Stomach (tissue), 4 donors: ENCODE results near the gene UQCRC1.

Source experiments
- POLR2A ChIP-seq, 4 donors: fragments of 450-650 bp; IDR thresholded peaks; one replicate each; pipeline ENCODE4 v1.6.1; 2016; ENCODE audit warnings: antibody characterized with exemption in 4 of 4, control low read depth in 2 of 4, mild to moderate bottlenecking in 1 of 4, moderate library complexity in 1 of 4
- POLR2AphosphoS5 ChIP-seq, 3 donors: sonication (generic); formaldehyde crosslinking; IDR thresholded peaks; one replicate each; pipeline ENCODE4 v1.6.1; 2016; ENCODE audit warnings: antibody characterized with exemption in 3 of 3
- TF ChIP-seq, protein P1 (sequence below), 7 experiments: fragments of 450-650 bp in 4 of 7; fragments of 200-600 bp in 3 of 7; sonication (generic) in 3 of 7; IDR thresholded peaks; one replicate each; pipeline ENCODE4 v1.5.1; 2016 to 2019; ENCODE audit warnings: antibody characterized with exemption in 7 of 7, control low read depth in 2 of 7, mild to moderate bottlenecking in 1 of 7

DNA sequence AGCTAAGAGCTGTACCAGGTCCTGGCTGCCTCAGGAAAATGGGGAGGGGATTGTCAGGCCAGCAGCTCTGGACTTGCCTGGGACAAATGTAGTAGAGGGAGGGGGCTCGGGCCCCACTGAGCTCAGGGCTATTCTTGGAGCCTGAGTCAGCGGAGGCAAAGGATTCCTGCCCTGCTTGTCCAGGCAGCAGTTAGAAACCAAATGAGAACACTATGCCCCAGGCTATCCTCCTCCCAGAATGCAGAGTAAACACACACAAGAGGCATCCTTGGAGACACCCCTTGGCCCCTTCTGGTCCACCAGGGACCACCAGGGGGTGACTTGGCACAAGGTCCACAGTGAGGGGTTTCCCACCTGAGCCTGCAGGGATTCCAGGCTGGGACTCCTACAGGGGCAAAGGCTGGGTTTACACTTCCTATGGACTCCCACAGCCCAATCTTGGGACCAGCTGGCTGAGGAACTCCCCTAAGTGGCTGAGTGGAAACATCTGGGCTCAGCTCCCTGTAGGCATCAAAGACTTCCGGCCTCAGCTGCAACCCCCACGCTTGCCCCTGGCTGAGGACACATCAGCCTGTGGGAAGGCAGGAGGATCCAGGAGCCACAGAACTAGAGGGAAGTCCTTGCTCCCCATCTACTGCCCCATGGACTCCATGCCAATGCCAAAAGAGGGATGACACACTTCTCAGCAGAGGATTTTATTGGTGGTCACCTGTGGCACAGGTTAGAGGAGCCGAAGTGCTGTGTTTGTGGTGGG, 10.9 kb downstream of the UQCRC1 start:
- TF ChIP-seq, protein P1, sequence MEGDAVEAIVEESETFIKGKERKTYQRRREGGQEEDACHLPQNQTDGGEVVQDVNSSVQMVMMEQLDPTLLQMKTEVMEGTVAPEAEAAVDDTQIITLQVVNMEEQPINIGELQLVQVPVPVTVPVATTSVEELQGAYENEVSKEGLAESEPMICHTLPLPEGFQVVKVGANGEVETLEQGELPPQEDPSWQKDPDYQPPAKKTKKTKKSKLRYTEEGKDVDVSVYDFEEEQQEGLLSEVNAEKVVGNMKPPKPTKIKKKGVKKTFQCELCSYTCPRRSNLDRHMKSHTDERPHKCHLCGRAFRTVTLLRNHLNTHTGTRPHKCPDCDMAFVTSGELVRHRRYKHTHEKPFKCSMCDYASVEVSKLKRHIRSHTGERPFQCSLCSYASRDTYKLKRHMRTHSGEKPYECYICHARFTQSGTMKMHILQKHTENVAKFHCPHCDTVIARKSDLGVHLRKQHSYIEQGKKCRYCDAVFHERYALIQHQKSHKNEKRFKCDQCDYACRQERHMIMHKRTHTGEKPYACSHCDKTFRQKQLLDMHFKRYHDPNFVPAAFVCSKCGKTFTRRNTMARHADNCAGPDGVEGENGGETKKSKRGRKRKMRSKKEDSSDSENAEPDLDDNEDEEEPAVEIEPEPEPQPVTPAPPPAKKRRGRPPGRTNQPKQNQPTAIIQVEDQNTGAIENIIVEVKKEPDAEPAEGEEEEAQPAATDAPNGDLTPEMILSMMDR (IDR thresholded peaks at IDR 0.05), result no peak
- TF ChIP-seq POLR2AphosphoS5 (IDR thresholded peaks at IDR 0.05), result no peak
- TF ChIP-seq POLR2A (IDR thresholded peaks at IDR 0.05), result no peak
